Fibroblast of gingiva (primary cell): ENCODE measurements around the gene TXNIP.
"Not testable (repeated sequence)": the region's sequence is repeated elsewhere in the genome, so short reads cannot be mapped to it uniquely, and the experiment has no call there.

Source experiments
- DNase-seq: peaks from one replicate; pipeline ENCODE4 v3.0.0-alpha.2; 2011; ENCODE audit warnings: low read depth

The TXNIP gene

GRCh38 chr1:145996433-145997015 lies at the start of gene TXNIP:
TXNIP (minus strand) TSS chr1:145996579; CDS start chr1:145996266, 313 bp downstream.
- peak; percentile 99 for DNase-seq

GRCh38 chr1:146039844-146040194 lies 43.4 kb upstream of the TXNIP start:
- DNase-seq, result no peak

GRCh38 chr1:146036965-146037646 lies 40.7 kb upstream of the TXNIP start:
- peak; percentile 88 for DNase-seq

GRCh38 chr1:146036241-146036964 lies 40.0 kb upstream of the TXNIP start:
- no peak for DNase-seq

GRCh38 chr1:146035048-146035423 lies 38.7 kb upstream of the TXNIP start:
- peak; percentile 30 for DNase-seq

GRCh38 chr1:146032631-146033219 lies 36.3 kb upstream of the TXNIP start:
- DNase-seq, result peak; percentile 41

- DNase-seq, result no peak
Observed at GRCh38 chr1:146031476-146031875, 35.1 kb upstream of the TXNIP start.

GRCh38 chr1:146029117-146029516 lies 32.7 kb upstream of the TXNIP start:
- DNase-seq, result no peak

GRCh38 chr1:146026650-146027049 lies 30.3 kb upstream of the TXNIP start:
- DNase-seq, result not testable (repeated sequence)

GRCh38 chr1:146025787-146026495 lies 29.6 kb upstream of the TXNIP start:
- not testable (repeated sequence) for DNase-seq

- DNase-seq, result no peak
Observed at GRCh38 chr1:146022403-146023127, 26.2 kb upstream of the TXNIP start.

GRCh38 chr1:146021622-146022402 lies 25.4 kb upstream of the TXNIP start, which contains the start of gene HJV:
HJV (minus strand) TSS chr1:146021735; CDS start chr1:146020231, 1,504 bp downstream.
- DNase-seq, result no peak

- no peak for DNase-seq
Observed at GRCh38 chr1:146021050-146021445, 24.7 kb upstream of the TXNIP start.

GRCh38 chr1:146020058-146021049 lies 24.0 kb upstream of the TXNIP start:
- DNase-seq, result no peak

- no peak for DNase-seq
Observed at GRCh38 chr1:146019231-146020057, 23.1 kb upstream of the TXNIP start.

- DNase-seq, result no peak
Observed at GRCh38 chr1:146016891-146017290, 20.5 kb upstream of the TXNIP start.

GRCh38 chr1:146013559-146013922 lies 17.2 kb upstream of the TXNIP start:
- no peak for DNase-seq

GRCh38 chr1:146012703-146013558 lies 16.6 kb upstream of the TXNIP start:
- DNase-seq, result peak; percentile 70
